GM19468 (cell line): ENCODE data around the gene TAC3.

ENCODE experiments used
- ATAC-seq: cut with Tn5 transposase; IDR thresholded peaks from one replicate; pipeline ENCODE4 v1.9.1; 2021; ENCODE audit warnings: mild to moderate bottlenecking, moderate library complexity, moderate number of reproducible peaks; ENCODE audit not compliant: unreplicated experiment; ENCODE audit errors: extremely low read depth

TAC3 gene

DNA sequence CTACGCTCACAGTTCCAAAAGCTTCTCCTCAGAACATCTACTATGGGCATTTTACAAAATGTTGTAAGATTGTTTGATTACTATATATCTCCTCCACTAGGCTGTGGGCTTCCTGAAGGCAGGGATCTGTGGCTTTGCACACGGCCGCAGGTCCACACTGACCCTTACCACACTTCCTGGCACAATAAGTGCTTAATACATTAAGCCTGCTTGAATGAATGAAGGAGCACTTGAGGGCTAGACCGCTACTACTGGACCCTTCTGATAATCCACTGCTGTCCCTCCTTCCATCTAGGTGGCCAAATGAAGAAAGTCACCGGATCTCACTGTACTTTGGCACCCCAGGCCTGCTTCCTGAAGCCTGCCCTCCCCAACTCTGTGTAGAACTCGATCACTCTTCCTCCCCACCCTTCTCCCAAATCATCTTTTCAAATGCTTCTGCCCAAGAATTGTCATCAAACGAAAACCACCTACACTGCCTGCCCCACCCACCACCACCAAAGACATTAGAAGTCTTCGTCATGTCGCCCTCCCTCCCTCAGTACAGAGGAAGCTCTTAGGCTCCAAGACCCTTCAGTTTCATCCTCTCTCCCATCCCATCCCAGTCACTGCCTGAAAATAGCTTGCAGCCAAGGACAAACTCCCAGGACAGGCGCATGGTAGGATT lies 9.4 kb downstream of the TAC3 start:
- no peak for ATAC-seq

DNA sequence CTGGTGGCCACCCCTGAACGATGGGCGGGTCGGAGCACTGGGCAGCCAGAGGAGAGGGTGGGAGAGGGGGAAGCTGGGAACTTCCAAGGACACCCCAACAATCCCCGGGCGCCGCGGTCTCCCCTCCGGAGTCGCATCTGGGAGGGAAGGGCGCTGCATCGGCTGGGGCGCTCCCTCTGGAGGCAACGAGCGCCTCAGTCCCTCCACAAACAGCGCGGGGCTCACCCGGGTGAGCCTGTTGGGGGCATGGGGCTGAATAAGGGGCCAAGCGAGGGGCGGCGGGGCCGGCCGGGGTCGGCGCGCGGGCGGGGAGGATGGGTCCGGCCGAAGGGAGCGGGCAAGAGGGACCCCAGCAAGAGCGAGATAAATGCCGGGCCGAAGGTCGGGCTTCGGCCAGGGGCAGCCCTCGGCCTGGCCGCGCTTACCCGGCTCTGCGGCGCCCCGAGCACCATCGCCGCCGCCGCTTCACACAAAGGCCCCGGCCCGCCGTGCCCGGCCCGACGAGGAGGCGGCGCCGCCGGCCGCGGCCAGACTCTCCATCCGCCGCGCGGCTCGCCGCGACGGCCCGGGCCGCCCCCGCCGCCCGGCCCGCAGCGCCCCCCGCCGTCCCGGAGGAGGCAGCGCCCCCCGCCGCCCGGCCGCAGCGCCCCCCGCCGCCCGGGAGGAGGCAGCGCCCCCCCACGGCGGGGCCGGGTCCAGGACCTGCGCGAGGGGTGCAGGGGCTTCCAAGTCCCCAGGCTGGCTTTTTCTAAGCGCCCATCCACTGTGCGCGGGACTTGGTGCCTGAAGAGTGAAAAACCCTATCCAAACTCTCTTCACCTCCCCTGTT lies 10.1 kb downstream of the TAC3 start, which contains the start of gene ZBTB39:
Gene ZBTB39 (minus strand): TSS at position 567 of the 829 bp plus-strand sequence. CDS start 1,629 bp downstream, outside the sequence.
- ATAC-seq = peak; percentile 45

DNA sequence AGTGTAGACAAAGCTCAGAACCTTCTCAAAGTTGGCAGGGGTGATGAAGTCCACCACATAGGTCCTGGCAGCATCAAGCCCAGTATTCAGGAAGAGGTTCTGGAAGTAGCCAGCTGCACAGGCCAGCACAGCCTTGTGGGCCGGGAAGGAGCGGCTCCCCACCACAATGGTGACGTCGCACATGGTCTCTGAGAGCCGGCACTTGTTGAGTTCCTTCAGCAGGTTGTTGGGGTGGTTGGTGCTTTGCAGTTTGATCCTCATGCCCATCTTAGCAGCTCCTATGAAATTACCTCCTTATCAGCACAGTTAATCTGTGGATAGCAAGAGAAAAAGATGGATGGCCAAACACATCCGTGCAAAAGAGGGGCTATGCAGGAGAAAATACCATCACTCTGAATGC lies 11.7 kb downstream of the TAC3 start:
- no peak for ATAC-seq

DNA sequence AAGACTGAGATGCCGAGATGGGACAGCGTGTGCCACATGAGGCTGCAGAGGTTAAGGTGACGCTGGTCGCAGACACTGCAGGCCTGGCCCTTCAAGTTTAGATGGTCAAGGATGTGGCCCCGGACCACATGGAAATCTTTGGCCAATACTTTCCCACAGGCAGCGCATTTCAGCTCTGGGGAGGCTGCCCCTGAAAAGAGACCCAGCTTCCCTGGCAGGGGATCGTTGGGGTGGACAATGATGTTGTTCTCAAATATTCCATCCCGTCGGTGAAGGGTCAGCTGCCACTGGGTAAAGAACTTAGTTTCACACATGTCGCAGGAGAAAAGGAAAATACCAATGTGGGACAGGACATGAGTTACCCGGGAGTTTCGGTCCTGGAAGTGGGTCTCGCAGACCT lies 12.9 kb downstream of the TAC3 start:
- no peak for ATAC-seq

DNA sequence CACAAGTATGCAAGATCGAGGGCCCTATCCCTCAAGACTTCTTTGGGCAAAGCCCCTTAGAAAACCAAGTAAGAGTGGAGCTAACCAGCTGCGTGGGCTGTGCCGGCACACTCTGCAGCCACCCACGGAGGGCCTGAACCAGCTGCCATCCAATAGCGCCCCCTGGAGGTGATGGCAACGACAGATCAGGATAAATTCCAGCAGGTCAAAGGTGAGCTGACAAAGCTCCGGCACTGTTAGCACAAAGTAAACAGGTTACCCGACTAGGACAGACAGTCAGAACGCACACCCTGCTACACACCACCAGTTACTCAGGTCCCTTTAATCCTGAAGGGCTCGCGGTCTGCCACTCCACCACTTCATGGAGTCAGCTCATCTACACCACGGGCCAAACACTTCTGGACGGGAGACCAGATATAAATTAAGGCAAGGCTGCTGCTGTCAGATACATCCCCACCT lies 14.9 kb downstream of the TAC3 start:
- ATAC-seq = no peak

DNA sequence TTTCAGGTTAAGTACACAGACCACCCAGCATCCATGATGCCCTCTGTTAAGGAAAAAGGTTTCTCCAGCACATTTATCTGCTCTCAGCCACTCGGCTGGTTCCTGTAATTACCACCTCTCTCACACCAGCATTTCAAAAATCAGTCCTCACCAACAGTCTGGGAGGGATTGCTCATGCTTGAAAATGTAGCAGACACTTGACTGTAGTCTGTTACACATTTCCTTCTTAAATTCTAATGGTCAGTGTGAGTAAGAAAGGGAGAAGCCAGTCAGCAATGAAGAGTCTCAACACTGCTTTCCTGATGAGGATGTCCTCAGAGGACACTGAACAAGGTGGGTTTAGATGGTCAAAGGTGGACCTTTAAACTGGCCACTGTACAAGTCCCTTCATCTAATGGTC lies 15.9 kb downstream of the TAC3 start:
- ATAC-seq = no peak

DNA sequence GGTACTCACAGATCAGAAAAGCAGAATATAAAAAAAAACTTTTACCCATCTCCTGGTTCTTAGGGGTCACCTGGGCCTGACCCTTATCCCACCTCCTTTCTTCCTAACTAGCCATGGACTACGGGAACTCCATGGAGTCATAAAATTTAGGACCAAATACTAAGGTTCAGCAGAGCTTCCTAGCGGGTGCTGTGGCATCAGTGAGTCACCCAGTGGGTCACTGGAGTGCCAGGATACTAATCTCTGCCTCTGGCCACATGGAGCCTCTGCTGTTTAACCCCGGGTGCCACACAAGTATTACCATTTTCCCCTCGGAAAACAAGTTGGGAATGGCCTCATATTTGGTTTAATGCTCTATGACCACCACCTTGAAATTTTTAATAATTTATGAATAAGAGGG lies 16.9 kb downstream of the TAC3 start:
- ATAC-seq = no peak

DNA sequence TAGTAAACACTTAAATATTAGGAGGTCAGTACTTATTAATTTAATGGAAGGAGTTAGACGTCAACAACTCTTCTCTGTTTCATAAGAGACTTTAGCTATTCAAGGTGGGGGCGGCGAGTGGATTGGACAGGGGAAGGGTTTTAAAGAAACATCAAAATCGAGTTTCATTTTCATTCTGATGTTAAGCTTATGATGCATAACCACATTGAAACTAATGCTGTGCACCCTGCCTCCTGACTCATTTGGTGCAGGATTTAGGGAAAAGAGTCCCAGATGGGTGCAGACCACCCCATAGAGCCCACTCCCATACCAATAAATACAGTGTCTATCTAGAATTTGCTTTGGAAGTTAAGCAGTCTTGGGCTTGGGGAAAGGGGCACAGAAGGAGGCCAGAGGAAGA lies 17.3 kb downstream of the TAC3 start:
- no peak for ATAC-seq

DNA sequence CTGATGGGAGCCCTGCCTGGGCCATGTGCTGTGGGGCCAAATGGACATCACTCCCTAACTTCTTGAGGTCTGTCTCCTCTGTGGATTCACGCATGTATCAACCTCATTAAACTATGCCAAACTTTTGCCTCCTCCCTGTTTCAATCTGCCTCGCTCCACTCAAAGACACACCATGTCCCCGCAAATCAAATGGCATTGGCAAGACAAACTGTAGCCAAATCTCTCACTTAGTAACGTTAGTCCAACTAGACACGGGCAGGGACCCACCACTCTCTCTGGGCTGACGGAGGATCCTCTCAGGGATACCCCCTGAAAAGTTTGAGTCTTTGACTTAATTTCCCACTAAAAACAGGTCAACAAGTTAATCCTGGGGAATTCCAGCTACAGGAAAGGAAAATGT lies 18.0 kb downstream of the TAC3 start:
- ATAC-seq = no peak

DNA sequence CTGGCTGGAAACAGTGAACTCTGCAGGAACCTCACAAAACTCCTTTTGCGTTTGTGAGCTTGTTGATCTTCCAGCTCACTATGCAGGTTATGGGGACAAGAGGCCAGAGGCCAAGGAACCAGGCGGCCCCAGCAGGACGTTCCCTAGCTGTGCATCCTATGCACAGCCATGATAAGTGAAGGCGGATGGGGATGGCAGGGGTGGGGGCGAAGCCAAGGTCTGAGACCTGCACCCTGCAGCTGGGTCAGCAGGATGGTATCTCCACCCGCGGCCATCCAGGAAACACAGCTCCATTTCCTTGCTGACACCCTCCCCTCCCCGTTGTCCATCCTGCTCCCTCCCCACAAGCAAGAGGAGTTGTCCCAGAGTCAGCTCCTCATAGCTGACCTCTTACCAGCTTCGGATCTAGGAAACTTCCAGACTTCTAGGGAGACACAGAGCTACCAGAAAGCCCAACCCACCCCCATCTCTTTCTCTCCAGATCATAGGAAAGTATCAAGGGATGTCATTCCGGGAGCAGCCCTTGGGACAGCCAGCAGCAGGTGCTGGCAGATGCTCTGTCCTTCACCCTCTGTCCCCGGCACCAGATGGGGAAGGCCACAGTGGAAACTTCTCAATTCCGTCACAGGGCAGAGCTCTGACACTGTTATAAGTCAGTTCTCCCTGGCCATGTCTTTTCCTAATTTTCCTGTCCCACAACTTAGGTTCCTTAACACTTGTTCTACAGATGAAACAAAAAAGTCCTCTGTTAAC lies 19.4 kb downstream of the TAC3 start:
- ATAC-seq = no peak

DNA sequence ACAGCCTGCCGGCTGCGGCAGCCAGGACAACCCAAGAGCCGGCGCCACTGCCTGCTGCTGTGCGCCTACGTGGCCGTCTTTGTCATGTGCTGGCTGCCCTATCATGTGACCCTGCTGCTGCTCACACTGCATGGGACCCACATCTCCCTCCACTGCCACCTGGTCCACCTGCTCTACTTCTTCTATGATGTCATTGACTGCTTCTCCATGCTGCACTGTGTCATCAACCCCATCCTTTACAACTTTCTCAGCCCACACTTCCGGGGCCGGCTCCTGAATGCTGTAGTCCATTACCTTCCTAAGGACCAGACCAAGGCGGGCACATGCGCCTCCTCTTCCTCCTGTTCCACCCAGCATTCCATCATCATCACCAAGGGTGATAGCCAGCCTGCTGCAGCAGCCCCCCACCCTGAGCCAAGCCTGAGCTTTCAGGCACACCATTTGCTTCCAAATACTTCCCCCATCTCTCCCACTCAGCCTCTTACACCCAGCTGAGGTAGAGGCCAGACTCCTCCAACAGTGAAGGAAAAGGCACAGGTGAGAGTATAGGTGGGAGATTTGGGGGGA lies 20.3 kb downstream of the TAC3 start:
- no peak for ATAC-seq

DNA sequence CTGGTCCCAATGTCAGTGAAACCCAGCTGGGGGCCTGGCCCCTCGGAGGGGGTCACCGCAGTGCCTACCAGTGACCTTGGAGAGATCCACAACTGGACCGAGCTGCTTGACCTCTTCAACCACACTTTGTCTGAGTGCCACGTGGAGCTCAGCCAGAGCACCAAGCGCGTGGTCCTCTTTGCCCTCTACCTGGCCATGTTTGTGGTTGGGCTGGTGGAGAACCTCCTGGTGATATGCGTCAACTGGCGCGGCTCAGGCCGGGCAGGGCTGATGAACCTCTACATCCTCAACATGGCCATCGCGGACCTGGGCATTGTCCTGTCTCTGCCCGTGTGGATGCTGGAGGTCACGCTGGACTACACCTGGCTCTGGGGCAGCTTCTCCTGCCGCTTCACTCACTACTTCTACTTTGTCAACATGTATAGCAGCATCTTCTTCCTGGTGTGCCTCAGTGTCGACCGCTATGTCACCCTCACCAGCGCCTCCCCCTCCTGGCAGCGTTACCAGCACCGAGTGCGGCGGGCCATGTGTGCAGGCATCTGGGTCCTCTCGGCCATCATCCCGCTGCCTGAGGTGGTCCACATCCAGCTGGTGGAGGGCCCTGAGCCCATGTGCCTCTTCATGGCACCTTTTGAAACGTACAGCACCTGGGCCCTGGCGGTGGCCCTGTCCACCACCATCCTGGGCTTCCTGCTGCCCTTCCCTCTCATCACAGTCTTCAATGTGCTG lies 21.0 kb downstream of the TAC3 start:
- ATAC-seq = no peak

DNA sequence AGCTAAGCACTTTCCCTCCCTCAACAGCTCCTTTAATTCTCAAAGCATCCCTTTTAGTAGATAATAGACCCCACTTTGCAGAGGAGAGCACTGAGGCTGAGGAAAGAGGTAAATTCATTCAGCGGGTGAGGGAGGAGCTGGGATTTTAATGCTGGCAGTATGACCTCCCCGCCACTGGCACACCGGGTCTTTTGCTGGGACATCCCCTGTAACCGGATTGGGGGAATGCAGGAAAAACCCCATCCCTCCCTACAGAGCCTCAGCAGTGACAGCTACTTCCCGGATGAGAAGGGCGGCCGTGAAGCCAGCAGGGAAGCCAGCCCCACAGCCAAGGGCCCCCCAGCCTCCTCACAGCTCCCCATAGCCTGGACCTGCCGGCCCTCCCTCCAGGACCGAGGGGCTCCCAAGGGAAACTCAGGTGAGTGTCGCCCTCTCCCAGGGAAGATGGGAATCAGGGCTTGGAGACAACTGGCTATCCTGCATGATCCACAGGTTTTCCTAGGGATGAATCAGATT lies 22.0 kb downstream of the TAC3 start:
- ATAC-seq = no peak

DNA sequence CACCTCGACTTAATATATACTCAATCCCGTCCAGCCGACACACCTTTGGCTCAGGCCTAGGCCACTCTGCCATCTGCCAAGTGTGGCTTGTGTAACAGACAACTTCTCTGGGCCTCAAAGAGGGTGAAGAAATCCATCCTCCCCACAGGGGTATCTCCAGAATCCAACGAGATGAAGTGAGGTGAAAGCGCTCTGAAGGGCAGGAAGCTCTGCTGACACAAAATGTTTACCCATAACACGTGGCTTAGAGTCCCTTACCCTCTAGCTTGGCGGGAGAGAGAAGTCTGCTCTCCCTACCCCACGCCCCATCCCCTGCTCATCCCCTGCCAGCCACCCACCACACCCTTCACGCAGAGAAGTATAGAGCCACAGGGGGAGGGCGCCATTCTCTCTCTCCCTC lies 23.0 kb downstream of the TAC3 start:
- ATAC-seq = no peak

DNA sequence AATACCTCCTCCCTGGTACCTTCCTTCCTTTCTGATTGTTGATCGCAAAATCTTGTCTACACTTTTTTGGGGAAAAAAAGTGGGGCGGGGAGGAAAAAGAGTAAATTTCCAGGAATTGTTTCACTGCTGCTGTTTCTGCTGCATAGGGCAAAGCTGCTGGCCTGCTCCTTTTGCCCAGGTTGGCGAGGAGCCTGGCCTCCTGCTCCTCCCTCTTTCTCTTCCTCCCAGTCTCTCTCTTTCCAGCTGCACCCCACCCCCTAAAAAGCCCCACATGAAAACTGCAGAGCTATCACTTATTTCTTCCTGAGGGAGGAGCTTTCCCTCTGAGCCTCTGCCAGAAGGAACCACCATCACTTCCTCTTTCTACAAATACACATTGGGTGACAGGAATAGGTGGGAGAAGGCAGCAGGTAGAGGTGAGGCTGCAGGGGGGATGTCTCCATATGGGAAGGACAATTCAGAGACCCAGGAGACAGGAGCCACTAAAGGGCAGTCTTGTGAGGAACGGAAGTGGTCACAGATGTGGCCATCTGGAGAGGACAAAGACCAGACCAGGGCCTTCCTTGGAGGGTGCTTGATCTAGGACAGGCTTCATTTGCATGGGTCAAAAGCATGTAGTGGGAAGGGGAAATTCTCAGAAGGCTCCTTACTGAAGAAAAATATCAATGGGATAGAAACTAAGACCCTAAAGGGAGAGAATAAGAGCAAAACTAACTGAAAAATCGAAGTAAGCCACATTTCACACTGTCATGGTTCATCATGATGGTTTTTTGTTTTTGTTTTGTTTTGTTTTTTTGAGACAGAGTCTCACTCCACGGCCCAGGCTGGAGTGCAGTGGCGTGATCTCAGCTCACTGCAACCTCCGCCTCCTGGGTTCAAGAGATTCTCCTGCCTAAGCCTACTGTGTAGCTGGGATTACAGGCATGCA lies 24.7 kb downstream of the TAC3 start:
- ATAC-seq = no peak

DNA sequence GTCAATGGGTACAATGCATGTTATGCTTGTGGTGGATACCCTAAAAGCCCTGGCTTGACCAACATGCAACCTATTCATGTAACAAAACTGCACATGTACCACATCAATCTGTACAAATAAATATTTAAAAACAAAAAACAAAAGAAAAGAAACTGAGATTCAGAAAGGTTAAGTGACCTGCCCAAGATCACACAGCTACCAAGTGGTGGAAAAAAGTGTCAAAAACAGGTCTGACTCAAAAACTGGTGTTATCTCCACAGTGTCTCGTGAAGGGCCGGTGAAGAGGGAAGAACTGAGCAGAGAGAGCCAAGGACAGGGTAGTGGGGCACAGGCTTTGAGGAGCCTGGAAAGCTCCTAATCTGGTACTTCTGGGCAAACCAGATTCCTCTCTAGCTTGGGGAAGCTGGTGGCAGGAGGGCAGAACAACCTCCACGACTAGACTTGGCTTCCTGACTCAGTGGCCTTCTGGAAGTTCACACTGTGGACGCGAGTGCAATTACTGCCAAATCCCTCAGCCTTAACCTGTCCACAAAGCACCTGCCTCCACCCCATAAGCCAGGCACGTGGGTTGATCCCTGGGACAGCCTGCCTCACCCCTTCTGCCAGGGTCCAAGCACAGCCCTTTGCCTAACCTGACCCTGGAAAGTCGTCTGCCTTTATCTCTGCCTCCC lies 25.5 kb downstream of the TAC3 start:
- no peak for ATAC-seq

DNA sequence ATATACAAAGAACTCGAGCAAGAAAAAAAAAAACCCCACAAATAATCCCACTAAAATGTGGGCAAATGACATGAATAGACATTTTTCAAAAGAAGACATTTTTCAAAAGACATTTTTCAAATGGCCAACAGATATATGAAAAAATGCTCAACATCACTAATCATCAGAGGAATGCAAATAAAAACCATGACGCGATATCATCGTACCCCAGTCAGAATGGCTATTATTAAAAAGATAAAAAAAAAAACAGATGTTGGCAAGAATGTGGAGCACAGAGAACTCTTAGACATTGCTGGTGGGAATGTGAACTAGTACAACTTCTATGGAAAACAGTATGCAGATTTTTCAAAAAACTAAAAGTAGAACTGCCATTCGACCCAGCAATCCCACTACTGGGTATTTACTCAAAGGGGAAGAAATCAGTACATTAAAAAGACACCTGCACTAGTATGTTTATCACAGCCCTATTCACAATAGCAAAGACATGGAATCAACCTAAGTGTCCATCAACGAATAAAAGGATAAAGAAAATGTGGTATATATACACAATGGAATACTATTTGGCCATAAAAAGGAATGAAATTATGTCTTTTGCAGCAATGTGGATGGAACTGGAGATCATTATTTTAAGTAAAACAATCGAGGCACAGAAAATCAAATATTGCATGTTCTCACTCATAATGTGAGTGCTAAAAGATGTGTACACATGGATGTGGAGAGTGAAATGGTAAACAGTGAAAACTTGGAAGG lies 26.3 kb downstream of the TAC3 start:
- ATAC-seq = no peak
